Activated T-cell treated with anti-CD3 and anti-CD28 coated beads, Interleukin-2, amount 50 U/mL, for 24 hours (primary cell): ENCODE measurements around the gene HBQ1.
"Not testable (repeated sequence)": the region's sequence is repeated elsewhere in the genome, so short reads cannot be mapped to it uniquely, and the experiment has no call there.

Experiments used
- DNase-seq: peaks from one replicate; pipeline ENCODE4 v3.0.0-alpha.2; 2020
- H3K27ac Mint-ChIP-seq: 2 replicates; pipeline ENCODE4 v1.8.0; 2020; ENCODE audit warnings: mild to moderate bottlenecking, mixed read lengths
- H3K27me3 Mint-ChIP-seq: 2 replicates; pipeline ENCODE4 v1.8.0; 2020; ENCODE audit warnings: mixed read lengths
- H3K36me3 Mint-ChIP-seq: 2 replicates; pipeline ENCODE4 v1.8.0; 2020; ENCODE audit warnings: low read depth, mixed read lengths
- H3K4me1 Mint-ChIP-seq: 2 replicates; pipeline ENCODE4 v1.8.0; 2020; ENCODE audit warnings: low read depth, mixed read lengths
- H3K4me3 Mint-ChIP-seq: 2 replicates; pipeline ENCODE4 v1.8.0; 2020; ENCODE audit warnings: mild to moderate bottlenecking, moderate library complexity, mixed read lengths
- H3K9me3 Mint-ChIP-seq: 2 replicates; pipeline ENCODE4 v1.8.0; 2020; ENCODE audit warnings: mixed read lengths

The HBQ1 gene

DNA sequence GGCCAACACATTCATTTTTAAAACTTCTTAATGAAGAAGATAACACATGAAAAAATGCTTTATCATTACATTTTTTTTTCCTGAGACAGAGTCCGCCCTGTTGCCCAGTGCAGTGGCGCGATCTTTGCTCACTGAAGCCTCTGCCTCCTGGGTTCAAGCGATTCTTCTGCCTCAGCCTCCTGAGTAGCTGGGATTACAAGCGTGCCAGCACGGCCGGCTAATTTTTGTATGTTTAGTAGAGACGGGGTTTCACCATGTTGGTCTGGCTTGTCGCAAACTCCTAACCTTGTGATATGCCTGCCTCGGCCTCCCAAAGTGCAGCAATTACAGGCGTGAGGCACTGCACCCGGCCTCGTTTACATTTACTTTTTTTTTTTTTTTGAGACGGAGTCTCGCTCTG lies 13.2 kb downstream of the HBQ1 start:
- Mint-ChIP-seq H3K27ac (no peak overlapping the region), H3K4me3 (no peak overlapping the region), H3K27me3 (no peaks in the 10 kb centered on the region), H3K36me3 (peaks cover 94% of the 10 kb centered on the region), H3K4me1 (peaks cover 6% of the 10 kb centered on the region), H3K9me3 (no peaks in the 10 kb centered on the region)
- no peak for DNase-seq

DNA sequence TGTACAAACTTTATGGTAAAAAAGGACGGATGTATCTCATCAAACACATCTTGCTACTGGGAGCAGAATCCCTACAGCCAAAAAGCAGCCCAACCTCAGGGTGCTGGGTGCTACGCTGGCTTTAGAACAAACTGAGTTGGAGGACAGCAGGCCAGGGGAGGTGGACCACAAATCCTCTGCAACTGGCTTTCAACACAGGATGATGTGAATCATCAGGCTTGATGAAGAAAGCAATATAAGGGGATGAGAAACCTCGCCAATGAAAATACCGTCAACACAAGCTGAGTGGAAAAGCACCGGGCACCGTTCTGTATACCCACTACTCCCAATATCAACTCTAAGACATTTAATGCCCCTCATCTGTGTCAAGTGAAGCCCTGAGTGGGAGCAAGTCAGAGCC lies 14.3 kb downstream of the HBQ1 start:
- peaks cover 94% of the 10 kb centered on the region for H3K36me3 Mint-ChIP-seq
- no peaks in the 10 kb centered on the region for H3K4me1 Mint-ChIP-seq
- H3K27ac Mint-ChIP-seq, result peak overlapping the region; percentile 4
- no peak overlapping the region for H3K4me3 Mint-ChIP-seq
- H3K27me3 Mint-ChIP-seq, result no peaks in the 10 kb centered on the region
- DNase-seq, result no peak
- no peaks in the 10 kb centered on the region for H3K9me3 Mint-ChIP-seq

DNA sequence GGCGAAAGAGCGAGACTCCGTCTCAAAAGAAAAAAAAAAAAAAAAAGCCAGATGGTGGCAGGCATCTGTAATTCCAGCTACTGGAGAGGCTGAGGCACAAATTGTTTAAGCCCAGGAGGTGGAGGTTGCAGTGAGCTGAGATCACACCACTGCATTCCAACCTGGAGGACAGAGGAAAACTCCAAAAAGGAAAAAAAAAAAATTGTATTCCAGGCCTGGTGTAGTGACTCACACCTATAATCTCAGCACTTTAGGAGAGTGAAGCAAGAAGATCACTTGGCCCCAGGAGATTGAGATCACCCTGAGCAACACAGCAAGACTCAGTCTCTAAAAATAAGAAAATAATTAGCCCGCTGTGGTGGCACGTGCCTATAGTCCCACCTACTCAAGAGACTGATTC lies 20.1 kb downstream of the HBQ1 start:
- Mint-ChIP-seq H3K27ac (no peak overlapping the region), H3K36me3 (peaks cover 85% of the 10 kb centered on the region), H3K4me3 (no peak overlapping the region), H3K27me3 (no peaks in the 10 kb centered on the region), H3K9me3 (no peaks in the 10 kb centered on the region), H3K4me1 (peaks cover 1% of the 10 kb centered on the region)
- no peak for DNase-seq

DNA sequence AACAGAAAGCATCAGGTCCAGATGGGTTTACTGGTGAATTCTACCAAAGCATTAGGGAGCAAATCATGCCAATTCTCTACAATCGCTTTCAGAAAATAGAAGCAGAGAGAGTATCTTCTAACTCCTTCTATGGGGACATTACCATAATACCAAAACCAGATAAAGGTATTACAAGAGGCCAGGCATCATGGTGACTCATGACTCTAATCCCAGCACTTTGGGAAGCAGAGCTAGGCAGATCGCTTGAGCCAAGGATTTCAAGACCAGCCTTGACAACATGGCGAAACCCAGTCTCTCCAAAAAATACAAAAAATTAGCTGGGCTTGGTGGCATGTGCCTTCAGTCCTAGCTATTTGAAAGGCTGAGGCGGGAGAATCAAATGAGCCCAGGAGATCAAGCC lies 23.0 kb downstream of the HBQ1 start:
- Mint-ChIP-seq H3K27ac (peak overlapping the region; percentile 29), H3K4me3 (no peak overlapping the region), H3K36me3 (peaks cover 86% of the 10 kb centered on the region), H3K4me1 (peaks cover 7% of the 10 kb centered on the region), H3K27me3 (no peaks in the 10 kb centered on the region), H3K9me3 (no peaks in the 10 kb centered on the region)
- DNase-seq, result no peak

DNA sequence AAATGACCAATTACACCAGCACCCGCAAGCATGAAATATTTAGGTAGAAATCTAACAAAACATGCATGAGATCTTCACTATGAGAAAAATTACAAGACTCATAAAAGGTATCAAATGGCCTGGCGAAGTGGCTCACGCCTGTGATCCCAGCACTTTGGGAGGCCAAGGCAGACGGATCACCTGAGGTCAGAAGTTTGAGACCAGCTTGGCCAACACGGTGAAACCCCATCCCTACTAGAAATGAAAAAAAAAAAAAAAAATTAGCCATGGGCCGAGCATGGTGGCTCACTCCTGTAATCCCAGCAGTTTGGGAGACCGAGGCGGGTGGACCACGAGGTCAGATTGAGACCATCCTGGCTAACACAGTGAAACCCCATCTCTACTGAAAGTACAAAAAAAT lies 23.8 kb downstream of the HBQ1 start:
- not testable (repeated sequence) for H3K9me3 Mint-ChIP-seq, H3K4me3 Mint-ChIP-seq, H3K27ac Mint-ChIP-seq, H3K27me3 Mint-ChIP-seq, H3K4me1 Mint-ChIP-seq, DNase-seq
- H3K36me3 Mint-ChIP-seq, result peaks cover 86% of the 10 kb centered on the region

DNA sequence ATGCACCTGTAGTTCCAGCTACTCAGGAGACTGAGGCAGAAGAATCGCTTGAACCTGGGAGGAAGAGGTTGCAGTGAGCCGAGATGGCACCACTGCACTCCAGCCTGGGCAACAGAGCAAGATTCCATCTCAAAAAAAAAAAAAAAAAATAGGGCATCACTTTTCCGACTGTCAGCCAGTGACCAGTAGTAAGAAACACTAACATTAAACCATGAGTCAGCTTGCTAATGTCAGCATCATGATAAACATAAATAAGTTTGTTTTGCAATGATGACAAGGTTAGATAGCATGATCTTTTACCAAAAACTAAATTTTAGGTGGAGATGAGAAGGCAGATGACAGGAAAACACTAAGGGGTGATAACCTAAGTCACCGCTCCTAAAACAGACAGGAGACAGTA lies 29.1 kb downstream of the HBQ1 start:
- not testable (repeated sequence) for H3K4me3 Mint-ChIP-seq, H3K27me3 Mint-ChIP-seq, DNase-seq, H3K9me3 Mint-ChIP-seq, H3K4me1 Mint-ChIP-seq, H3K27ac Mint-ChIP-seq
- H3K36me3 Mint-ChIP-seq, result peaks cover 84% of the 10 kb centered on the region

DNA sequence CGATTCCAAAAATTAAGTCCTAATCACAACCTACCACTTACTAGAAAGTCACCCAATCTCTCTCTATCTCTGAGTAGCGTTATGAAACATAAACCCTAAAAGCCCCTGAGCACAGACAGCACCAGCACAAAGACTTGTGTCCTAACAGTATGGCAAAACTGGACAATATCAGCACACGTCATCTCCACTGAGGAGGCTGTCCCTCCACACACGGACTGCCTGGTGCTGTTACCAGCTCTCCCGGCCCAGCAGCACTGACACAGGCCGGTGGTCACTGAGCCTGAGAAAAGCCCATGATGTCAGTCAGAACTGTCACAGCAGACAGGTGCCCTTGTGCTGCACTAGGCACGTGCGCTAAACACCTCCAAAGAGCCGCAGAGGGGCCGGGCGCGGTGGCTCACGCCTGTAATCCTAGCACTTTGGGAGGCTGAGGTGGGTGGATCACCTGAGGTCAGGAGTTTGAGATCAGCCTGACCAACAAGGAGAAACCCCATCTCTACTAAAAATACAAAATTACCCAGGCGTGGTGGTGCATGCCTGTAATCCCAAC lies 31.4 kb downstream of the HBQ1 start:
- H3K27me3 Mint-ChIP-seq, H3K27ac Mint-ChIP-seq, H3K4me3 Mint-ChIP-seq, H3K4me1 Mint-ChIP-seq, DNase-seq, H3K9me3 Mint-ChIP-seq: not testable (repeated sequence)
- peaks cover 82% of the 10 kb centered on the region for H3K36me3 Mint-ChIP-seq

DNA sequence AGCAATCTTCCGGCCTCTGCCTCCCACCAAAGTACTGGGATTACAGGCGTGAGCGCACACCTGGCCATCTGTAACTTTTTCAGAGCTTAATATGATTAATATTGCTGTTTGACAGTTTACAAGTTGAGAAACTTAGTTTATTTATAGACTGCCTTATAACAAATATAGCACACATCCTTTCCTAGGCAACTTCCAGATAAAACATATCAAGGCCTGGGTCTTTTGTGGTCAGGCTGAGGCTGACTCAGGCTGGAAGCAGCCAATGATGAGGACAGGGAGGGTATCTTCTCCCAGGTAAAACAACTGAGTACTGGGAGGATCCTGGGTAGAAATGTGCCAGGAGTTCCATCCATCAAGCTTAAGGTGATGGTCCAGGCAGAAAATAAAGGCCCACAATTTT lies 32.7 kb downstream of the HBQ1 start:
- peak overlapping the region; percentile 39 for H3K27ac Mint-ChIP-seq

DNA sequence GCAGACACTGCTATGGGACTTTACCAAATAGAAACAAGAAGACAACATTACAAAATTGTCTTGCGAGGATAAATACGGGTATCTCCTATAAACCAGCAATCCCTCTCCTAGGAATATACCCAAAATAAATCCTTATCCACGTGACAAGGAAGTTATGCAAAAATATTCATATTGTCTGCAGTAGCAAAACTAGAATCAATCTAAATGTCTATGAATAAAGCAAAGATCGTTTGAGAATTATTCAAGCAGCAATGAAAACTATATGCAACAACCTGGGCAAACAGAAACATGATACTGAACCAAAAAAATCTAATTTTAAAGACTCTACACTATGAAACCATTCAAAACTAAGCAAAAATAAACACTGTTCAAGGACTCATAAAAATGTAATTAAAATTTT lies 39.8 kb downstream of the HBQ1 start:
- Mint-ChIP-seq H3K4me3 (no peak overlapping the region), H3K27me3 (no peaks in the 10 kb centered on the region), H3K4me1 (peaks cover 9% of the 10 kb centered on the region), H3K9me3 (no peaks in the 10 kb centered on the region), H3K36me3 (peaks cover 85% of the 10 kb centered on the region), H3K27ac (no peak overlapping the region)
- no peak for DNase-seq

More for the DNA sequence above, 32.7 kb downstream of the HBQ1 start:
- no peaks in the 10 kb centered on the region for H3K27me3 Mint-ChIP-seq
- peaks cover 4% of the 10 kb centered on the region for H3K4me1 Mint-ChIP-seq
- H3K4me3 Mint-ChIP-seq, result no peak overlapping the region
- DNase-seq, result no peak
- H3K36me3 Mint-ChIP-seq, result peaks cover 83% of the 10 kb centered on the region
- no peaks in the 10 kb centered on the region for H3K9me3 Mint-ChIP-seq

DNA sequence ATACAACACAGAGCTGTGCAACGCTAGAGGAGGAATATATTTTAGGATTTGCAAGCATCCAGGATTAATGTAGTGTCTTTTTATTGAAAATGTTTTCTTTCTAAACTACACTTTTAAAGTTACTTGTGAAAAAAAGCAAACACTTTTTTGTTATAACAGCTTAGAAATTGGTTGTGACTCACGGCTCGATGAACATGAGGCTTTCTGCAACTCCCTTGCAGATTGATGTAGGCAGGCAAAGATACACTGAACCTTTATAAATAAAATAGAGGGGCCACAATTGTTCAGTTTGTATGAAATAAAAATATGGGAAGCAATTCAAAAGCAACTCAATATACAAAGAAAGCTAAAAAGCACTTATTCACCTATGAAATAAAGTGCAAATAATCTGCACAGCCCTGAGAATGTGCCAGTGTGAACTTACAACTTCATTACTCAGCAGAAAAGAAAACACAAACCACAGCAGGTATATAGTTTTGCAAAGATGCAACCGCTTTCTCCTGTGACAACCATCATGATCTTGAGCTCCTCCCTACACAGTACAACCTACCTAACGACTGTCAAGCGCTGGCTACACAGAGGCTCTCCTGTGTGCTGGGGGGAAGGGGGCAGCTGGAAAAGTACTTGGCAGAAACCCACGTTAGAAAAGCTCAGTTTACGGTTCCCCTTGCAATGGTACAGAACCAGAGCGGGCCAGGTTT lies 48.0 kb downstream of the HBQ1 start:
- peak overlapping the region; percentile 92 for H3K4me3 Mint-ChIP-seq
- H3K4me1 Mint-ChIP-seq, result peaks cover 33% of the 10 kb centered on the region
- peak overlapping the region; percentile 97 for H3K27ac Mint-ChIP-seq
- no peaks in the 10 kb centered on the region for H3K9me3 Mint-ChIP-seq
- H3K27me3 Mint-ChIP-seq, result no peaks in the 10 kb centered on the region
- no peak for DNase-seq
- H3K36me3 Mint-ChIP-seq, result peaks cover 51% of the 10 kb centered on the region

DNA sequence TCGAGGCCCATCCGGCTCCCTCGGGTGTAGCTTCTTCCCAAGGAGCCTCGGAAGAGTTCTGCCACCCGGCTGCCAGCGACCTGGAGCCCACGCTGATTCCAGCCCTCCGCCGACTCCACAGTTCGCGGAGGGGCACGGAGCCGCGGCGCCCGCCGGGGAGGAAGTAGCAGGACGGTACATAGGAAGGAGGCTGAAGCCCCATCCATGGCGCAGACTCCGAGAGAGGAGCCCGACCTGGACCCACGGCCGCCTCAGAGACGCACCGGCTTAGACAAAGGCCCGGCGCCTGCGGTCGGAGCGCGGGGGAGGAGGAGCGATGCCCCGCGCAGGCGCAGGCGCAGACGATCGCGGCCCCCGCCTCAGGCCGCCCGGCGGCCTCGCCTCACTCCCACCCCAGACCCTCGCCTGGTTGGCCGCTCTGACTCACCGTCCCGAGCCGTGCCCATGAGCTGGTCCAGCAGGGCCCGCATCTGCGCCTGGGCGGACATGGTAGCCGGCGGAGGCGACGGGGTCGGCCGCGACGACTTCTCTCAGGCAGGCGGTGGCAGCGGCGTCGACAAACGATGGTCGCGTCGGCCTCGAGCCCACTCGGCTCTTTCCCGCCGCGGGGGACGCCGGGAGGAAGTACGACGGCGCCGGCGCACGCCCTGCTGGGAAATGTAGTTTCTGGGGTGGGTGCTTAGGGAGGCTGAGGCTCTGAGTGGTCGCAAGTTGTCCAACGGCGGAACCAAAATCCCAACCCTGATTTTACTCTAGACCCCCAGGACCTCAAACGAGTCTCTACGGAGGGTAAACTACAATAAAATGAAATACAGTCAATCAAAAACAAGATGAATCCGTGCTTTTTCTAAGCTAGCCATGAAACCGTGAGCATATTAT lies 48.8 kb downstream of the HBQ1 start, which contains the start of gene LUC7L:
LUC7L (minus strand) TSS at position 598 of the 879 bp plus-strand sequence; CDS start at position 488, 110 bp downstream.
- H3K36me3 Mint-ChIP-seq, result peaks cover 43% of the 10 kb centered on the region
- H3K4me3 Mint-ChIP-seq, result peak within 1 kb of the TSS; percentile 92
- peaks cover 36% of the 10 kb centered on the region for H3K4me1 Mint-ChIP-seq
- peak within 1 kb of the TSS; percentile 97 for H3K27ac Mint-ChIP-seq
- peak; percentile 93 for DNase-seq
- no peaks in the 10 kb centered on the region for H3K27me3 Mint-ChIP-seq
- H3K9me3 Mint-ChIP-seq, result no peaks in the 10 kb centered on the region

DNA sequence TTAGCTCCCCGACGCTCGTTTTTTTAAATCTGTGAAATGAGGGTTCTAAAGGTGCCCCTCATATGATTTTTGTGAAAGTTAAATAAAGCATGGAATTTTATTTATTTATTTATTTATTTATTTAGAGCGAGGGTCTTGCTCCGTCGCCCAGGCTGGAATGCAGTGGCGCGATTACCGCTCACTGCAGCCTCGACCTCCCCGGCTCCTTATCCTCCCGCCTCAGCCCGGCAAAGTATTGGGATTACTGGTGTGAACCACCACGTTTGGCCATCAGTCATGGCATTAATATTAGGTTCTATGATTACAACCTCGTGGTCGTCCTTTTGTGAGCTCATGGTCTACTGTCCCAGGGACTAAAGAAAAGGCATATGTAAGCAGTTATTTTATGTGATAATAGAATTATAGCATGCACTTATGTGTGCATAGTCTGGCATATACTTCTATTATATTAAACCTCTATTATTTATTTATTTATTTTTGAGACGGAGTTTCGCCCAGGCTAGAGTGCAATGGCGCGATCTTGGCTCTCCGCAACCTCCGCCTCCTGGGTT lies 49.5 kb downstream of the HBQ1 start:
- Mint-ChIP-seq H3K4me1 (peaks cover 39% of the 10 kb centered on the region), H3K27ac (peak overlapping the region; percentile 71), H3K4me3 (peak overlapping the region; percentile 60), H3K9me3 (no peaks in the 10 kb centered on the region), H3K27me3 (no peaks in the 10 kb centered on the region), H3K36me3 (peaks cover 41% of the 10 kb centered on the region)
- DNase-seq, result no peak

DNA sequence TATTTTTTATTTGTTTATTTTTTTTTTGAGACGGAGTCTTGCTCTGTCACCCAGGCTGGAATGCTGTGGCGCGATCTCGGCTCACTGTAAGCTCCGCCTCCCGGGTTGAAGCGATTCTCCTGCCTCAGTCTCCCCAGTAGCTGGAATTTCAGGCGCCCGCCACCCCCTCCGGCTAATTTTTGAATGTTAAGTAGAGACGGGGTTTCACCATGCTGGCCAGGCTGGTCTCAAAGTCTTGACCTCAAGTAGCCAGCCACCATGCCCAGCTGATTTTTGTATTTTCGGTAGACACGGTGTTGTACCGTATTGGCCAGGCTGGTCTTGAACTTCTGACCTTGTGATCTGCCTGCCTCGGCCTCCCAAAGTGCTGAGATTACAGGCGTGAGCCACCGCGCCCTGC lies 50.1 kb downstream of the HBQ1 start:
- Mint-ChIP-seq H3K4me1 (peaks cover 43% of the 10 kb centered on the region), H3K36me3 (peaks cover 41% of the 10 kb centered on the region)
- not testable (repeated sequence) for H3K27me3 Mint-ChIP-seq, H3K27ac Mint-ChIP-seq, H3K9me3 Mint-ChIP-seq, DNase-seq, H3K4me3 Mint-ChIP-seq
